OCI-LY1 (cell line): ENCODE results near the gene PKP3.

Source experiments
- EZH2 ChIP-seq: fragments of 200-600 bp; sonication (generic), shearing (Covaris generic); IDR thresholded peaks from 2 replicates; pipeline ENCODE4 v1.8.0; 2017; ENCODE audit warnings: borderline replicate concordance, mixed run types, mild to moderate bottlenecking, antibody characterized with exemption, low read length, moderate library complexity, mixed read lengths
- TF ChIP-seq, protein P1 (sequence below): fragments of 200-600 bp; sonication (generic), shearing (Covaris generic); IDR thresholded peaks from 2 replicates; pipeline ENCODE4 v1.5.1; 2017; ENCODE audit warnings: mild to moderate bottlenecking, antibody characterized with exemption, low read length, moderate library complexity, mixed read lengths

DNA sequence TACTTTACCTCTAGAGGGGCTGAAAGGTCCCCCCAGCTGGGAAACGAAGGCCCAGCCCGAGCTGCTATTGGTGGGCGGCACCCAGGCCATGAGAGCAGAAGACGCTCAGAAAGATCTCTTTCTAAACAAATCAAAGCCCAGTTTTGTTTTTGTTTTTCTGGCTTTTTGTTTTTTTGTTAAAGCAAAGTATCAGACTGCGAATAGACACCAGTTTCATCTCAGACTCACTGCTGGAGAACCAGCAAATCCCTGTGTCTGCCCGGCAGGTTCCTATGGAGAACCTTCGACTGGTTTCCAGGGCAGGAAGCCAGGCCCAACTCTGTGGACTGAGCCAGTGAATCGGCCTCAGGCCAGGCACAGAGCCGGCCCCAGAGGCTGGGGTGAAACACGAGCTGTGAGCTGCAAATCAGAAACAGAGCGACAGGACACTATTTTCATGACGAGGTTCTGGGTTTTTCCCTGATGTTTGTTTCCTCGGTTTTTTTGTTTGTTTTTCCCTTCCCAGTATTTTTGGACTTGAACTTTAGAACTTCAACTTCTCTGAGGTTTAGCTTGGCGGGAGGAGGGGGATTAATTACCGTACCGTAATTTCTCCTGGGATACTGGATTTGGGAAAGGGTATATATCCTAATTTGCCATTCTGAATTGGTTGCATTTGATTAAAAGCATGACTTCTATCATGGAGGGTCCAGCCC lies 40.7 kb upstream of the PKP3 start:
- TF ChIP-seq, protein P1, sequence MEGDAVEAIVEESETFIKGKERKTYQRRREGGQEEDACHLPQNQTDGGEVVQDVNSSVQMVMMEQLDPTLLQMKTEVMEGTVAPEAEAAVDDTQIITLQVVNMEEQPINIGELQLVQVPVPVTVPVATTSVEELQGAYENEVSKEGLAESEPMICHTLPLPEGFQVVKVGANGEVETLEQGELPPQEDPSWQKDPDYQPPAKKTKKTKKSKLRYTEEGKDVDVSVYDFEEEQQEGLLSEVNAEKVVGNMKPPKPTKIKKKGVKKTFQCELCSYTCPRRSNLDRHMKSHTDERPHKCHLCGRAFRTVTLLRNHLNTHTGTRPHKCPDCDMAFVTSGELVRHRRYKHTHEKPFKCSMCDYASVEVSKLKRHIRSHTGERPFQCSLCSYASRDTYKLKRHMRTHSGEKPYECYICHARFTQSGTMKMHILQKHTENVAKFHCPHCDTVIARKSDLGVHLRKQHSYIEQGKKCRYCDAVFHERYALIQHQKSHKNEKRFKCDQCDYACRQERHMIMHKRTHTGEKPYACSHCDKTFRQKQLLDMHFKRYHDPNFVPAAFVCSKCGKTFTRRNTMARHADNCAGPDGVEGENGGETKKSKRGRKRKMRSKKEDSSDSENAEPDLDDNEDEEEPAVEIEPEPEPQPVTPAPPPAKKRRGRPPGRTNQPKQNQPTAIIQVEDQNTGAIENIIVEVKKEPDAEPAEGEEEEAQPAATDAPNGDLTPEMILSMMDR, result no peak
- no peak for TF ChIP-seq EZH2
